H1 (cell line): ENCODE data around the gene NPC1L1. TPM values are rescaled to one million over a fixed set of nuclear protein-coding genes. Genes with fewer than 3 reads are reported as not detected.

Experiments used
- E2F6 ChIP-seq: IDR thresholded peaks from 2 replicates; pipeline ENCODE4 v1.6.1; 2012; ENCODE audit warnings: inconsistent platforms
- polyA plus RNA-seq, 7 experiments: library from polyadenylated mRNA; depleted of rRNA in 3 of 7; stranded (reverse) in 5 of 7; unstranded in 2 of 7; fragments of >200 nt in 5 of 7; fragments of 200-250 nt in 2 of 7; gene quantifications; 1 replicate in 5 of 7; 2 replicates in 1 of 7; 4 replicates in 1 of 7; pipeline versions ENCODE4 v1.2.1 to v1.2.3, GENCODE V29; 2011 to 2013; ENCODE audit warnings: missing spikeins in 2 of 7, mixed read lengths in 2 of 7
- total RNA-seq: library from RNA; stranded (reverse); fragmentation: NEBNext Ultra II Directional; extraction: Animal tissue kit (Norgen Biotek cat#: 25700); gene quantifications from 2 replicates; pipeline ENCODE4 v1.2.1, GENCODE V29; 2021

NPC1L1 gene
- total and polyA plus RNA-seq, 2 of the 8 experiments (the other 6 are each of a cell fraction or from before 2014, with no cell fraction given): 0.06 to 0.21 TPM

GRCh38 chr7:44498230-44498954, 42.7 kb downstream of the NPC1L1 start (continued):
- no peak for TF ChIP-seq E2F6
